ENCODE measurements around the gene KHDC4. TPM values are rescaled to one million over a fixed set of nuclear protein-coding genes. Genes with fewer than 3 reads are reported as not detected.

The KHDC4 gene
- total and polyA plus RNA-seq, 9 of the 15 experiments (the other 6 are each of a cell fraction or from before 2014, with no cell fraction given), result 12.1 to 185 (median 65.6) TPM

- no peak for TF ChIP-seq ZNF589 (CRISPR knock-in tag; IDR thresholded peaks at IDR 0.05; ENCODE audit: low read depth)
- TF ChIP-seq TSHZ1 (CRISPR knock-in tag; IDR thresholded peaks at IDR 0.05), result no peak
- no peak for TF ChIP-seq NR2C2 (CRISPR knock-in tag; IDR thresholded peaks at IDR 0.05)
- no peak for TF ChIP-seq NR2C2 (tag; IDR thresholded peaks at IDR 0.05)
- no peak for TF ChIP-seq ID3 (CRISPR knock-in tag; IDR thresholded peaks at IDR 0.05)
- TF ChIP-seq ID3 (tag; IDR thresholded peaks at IDR 0.05), result no peak
- no peak for TF ChIP-seq ZNF644 (tag; IDR thresholded peaks at IDR 0.05; ENCODE audit: low read depth)
- TF ChIP-seq SMAD3 (CRISPR knock-in tag; conservative IDR thresholded peaks at IDR 0.05), result no peak
- TF ChIP-seq RBM17 (IDR thresholded peaks at IDR 0.05; ENCODE audit: borderline replicate concordance, low read depth, low read length), result no peak
- TF ChIP-seq AFF1 (IDR thresholded peaks at IDR 0.05; ENCODE audit: low read depth in 1 of 2, partially characterized antibody in 2 of 2), result no peak
- TF ChIP-seq CXXC5 (CRISPR knock-in tag; IDR thresholded peaks at IDR 0.05), result no peak
- no peak for TF ChIP-seq MYC (IDR thresholded peaks at IDR 0.05; ENCODE audit: low read depth, low read length)
- peak; percentile 53; the same call in 1 of the 2 replicates for TF ChIP-seq MYC (CRISPR knock-in tag; IDR thresholded peaks at IDR 0.05; ENCODE audit: borderline replicate concordance, low read depth)
- no peak for TF ChIP-seq ADNP (tag; IDR thresholded peaks at IDR 0.05)
- TF ChIP-seq HMBOX1 (IDR thresholded peaks at IDR 0.05), result peak; percentile 47
- TF ChIP-seq BCL6 (CRISPR knock-in tag; IDR thresholded peaks at IDR 0.05), result no peak
- no peak for TF ChIP-seq CBX1 (IDR thresholded peaks at IDR 0.05; ENCODE audit: low read depth)
- no peak for TF ChIP-seq NFE2L1 (tag; IDR thresholded peaks at IDR 0.05; ENCODE audit: borderline replicate concordance, low read depth)
- no peak for TF ChIP-seq NCOA2 (IDR thresholded peaks at IDR 0.05; ENCODE audit: partially characterized antibody in 2 of 2)
- TF ChIP-seq SP2 (IDR thresholded peaks at IDR 0.05; ENCODE audit: extremely low read depth, low read depth, low read length, poor library complexity, severe bottlenecking), result no peak
Measured at GRCh38 chr1:155978973-155979429, 44.8 kb upstream of the KHDC4 start (continued).

Data from K562 (cell line).